Fibroblast of villous mesenchyme (primary cell): Measurements from ENCODE around the gene CEP131. TPM values are rescaled to one million over a fixed set of nuclear protein-coding genes. Genes with fewer than 3 reads are reported as not detected.

Source experiments
- DNase-seq: peaks from one replicate; pipeline ENCODE4 v3.0.0-alpha.2; 2010; ENCODE audit warnings: low read depth
- H3K4me3 ChIP-seq: 2 replicates; pipeline ENCODE4 v1.5.1; 2011; ENCODE audit warnings: low read depth, mild to moderate bottlenecking, low read length
- CTCF ChIP-seq: IDR thresholded peaks from 2 replicates; pipeline ENCODE4 v1.5.1; 2012; ENCODE audit warnings: low read depth, mild to moderate bottlenecking, low read length; ENCODE audit not compliant: insufficient read depth
- total RNA-seq: library from RNA; depleted of rRNA; stranded (reverse); fragments of >200 nt; gene quantifications from 2 replicates; pipeline ENCODE4 v1.2.3, GENCODE V29; 2012

CEP131 gene
- total RNA-seq, 1 donor = 9.9 TPM

- no peak for TF ChIP-seq CTCF
- H3K4me3 ChIP-seq = no peak overlapping the region
- DNase-seq = no peak
Measured at GRCh38 chr17:81167638-81168037, 55.1 kb downstream of the CEP131 start.

GRCh38 chr17:81167194-81167524 is 55.6 kb downstream of the CEP131 start:
- DNase-seq = no peak
- no peak for TF ChIP-seq CTCF
- H3K4me3 ChIP-seq = no peak overlapping the region

GRCh38 chr17:81166033-81166492 is 56.7 kb downstream of the CEP131 start, which contains the start of gene AATK:
TSS of gene AATK (minus strand) at chr17:81166221. CDS start at chr17:81165992, 229 bp downstream.
- no peak for DNase-seq
- H3K4me3 ChIP-seq = peak within 1 kb of the TSS; percentile 15
- no peak for TF ChIP-seq CTCF

GRCh38 chr17:81165246-81166032 is 57.3 kb downstream of the CEP131 start, which contains the start of gene PVALEF:
TSS of gene PVALEF (plus strand) at chr17:81165507. CDS start at chr17:81181227, 15,720 bp downstream.
- H3K4me3 ChIP-seq = peak within 1 kb of the TSS; percentile 15
- DNase-seq = no peak
- TF ChIP-seq CTCF = no peak

- no peak for DNase-seq
- H3K4me3 ChIP-seq = no peak overlapping the region
- no peak for TF ChIP-seq CTCF
Measured at GRCh38 chr17:81164371-81165245, 58.2 kb downstream of the CEP131 start.

GRCh38 chr17:81163703-81164370 is 58.9 kb downstream of the CEP131 start:
- no peak for DNase-seq
- no peak overlapping the region for H3K4me3 ChIP-seq
- no peak for TF ChIP-seq CTCF
